CD4-positive, alpha-beta T cell treated with Interleukin-6 at 100 ng/mL for 8 hours (primary cell): ENCODE results near the gene TMEM11.

ENCODE experiments used
- DNase-seq: peaks from one replicate; pipeline ENCODE4 v3.0.0-alpha.2; 2020; ENCODE audit warnings: mixed read lengths, low spot score

The TMEM11 gene

DNA sequence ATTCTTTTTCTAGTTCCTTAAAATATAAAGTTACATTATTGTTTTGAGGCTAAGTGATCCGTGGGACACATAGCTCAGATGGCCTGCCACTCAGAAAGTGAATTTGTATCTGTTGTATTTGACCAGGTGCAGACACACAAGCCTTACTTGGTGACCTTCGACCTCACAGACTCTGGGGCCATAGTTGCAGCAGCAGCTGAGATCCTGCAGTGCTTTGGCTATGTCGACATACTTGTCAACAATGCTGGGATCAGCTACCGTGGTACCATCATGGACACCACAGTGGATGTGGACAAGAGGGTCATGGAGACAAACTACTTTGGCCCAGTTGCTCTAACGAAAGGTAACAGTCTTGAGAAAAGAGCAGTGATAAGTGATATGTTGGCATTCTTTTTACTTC is 30.5 kb downstream of the TMEM11 start:
- DNase-seq = no peak

- no peak for DNase-seq
Measured at GRCh38 chr17:21177854-21178600, 35.9 kb downstream of the TMEM11 start.

- no peak for DNase-seq
Measured at GRCh38 chr17:21177401-21177800, 36.6 kb downstream of the TMEM11 start.

DNA sequence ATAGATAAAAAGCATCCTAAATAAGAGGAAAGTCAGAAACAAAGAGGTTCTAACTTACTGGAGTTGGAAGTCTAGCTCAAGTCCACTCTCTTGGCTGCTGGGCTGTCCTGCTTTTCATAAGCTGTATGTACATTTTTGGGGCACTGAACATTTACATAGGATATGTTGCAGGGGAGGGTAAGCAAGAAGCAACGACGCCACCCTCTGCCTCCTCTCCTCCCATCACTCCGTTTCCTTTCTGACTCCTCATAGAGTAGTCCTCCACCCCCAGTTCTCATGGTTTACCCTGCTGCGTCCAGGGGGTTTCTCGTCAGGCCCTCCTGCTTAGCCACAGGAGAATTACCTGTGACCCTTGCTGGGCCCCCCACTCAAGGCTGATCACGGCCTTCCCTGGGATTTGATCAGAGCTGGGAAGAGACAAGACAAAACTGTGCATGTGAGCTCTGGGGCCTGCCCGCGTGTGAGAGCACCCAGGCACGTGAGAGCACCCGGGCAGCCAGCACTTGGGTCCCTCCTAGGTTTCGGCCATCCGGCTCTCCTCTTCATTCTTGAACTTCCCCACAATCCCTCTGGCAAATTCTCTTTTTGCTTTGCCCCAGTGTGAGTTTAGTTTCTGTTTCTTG is 37.1 kb downstream of the TMEM11 start:
- no peak for DNase-seq

GRCh38 chr17:21174713-21175112 is 39.2 kb downstream of the TMEM11 start:
- DNase-seq = no peak

- no peak for DNase-seq
Measured at GRCh38 chr17:21174186-21174585, 39.8 kb downstream of the TMEM11 start.

DNA sequence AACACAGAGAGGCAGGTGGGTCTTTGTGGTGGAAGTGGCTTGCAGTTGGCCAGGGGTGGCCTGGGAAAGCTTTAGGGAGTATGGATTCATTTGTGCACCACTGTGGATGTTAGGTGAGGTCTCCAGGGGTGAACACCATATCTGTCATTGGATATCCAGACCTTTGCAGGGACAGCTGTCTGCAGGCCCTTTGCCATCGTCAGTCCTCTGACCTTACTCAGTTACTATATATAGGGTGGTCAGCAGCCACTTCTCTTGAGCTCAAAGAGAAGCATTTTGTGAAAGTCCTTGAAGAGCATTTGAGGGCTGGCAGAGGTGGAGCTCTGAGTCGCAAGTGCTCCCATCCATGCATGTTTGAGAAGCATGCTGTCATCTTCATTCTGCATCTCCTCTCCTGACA is 40.4 kb downstream of the TMEM11 start:
- no peak for DNase-seq

DNA sequence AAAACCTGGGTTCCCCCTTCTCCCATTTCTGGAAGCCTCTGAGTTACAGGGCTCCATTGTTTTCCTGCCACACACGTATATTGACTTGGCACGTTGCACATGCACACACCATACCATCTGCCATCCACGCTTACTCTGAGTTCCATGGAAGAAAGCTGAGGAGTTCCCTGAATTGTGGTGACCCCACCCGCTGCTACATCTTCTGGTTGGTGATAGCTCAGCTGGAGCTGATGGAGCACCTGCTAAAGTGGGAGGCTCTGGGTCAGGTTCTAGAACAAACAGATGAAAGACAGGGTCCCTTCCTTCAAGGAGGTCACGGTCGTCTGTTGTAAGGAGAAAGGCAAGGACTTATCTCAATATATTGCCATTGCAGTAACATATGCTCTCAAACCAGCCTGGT is 41.1 kb downstream of the TMEM11 start:
- no peak for DNase-seq

GRCh38 chr17:21171970-21172510 is 41.9 kb downstream of the TMEM11 start:
- no peak for DNase-seq

DNA sequence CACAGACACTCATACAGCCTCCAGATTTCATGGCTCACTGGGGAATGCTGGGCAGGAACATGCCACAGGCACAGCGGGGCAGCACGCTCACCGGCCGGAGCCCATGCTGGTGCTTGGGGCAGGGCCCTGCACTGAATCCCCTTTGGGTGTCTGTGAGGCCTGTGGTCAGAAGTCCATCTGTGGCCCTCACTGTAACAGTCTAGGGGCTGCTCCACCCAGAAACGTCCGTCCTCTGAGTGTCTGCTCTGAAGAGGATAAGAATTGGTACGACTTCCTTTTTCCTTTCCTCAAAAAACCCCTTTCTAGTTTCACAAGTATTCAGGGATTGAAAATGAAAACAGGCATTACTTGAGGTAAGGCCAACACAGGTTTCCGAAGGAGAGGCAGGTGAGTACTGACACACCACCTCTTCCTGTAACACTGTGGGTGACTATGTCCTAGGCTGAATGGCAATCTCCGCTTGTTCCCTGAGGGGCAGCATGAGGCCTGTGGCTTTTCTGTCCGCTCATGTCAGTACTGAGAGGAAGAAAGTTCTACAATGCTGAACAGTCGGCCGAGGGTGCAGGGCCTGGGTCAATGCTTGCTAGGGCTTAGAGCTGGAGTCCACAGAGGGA is 42.5 kb downstream of the TMEM11 start:
- DNase-seq = no peak

- DNase-seq = no peak
Measured at GRCh38 chr17:21170809-21171208, 43.2 kb downstream of the TMEM11 start.

GRCh38 chr17:21169496-21169895 is 44.5 kb downstream of the TMEM11 start:
- DNase-seq = no peak

GRCh38 chr17:21168555-21168865 is 45.5 kb downstream of the TMEM11 start:
- DNase-seq = no peak

DNA sequence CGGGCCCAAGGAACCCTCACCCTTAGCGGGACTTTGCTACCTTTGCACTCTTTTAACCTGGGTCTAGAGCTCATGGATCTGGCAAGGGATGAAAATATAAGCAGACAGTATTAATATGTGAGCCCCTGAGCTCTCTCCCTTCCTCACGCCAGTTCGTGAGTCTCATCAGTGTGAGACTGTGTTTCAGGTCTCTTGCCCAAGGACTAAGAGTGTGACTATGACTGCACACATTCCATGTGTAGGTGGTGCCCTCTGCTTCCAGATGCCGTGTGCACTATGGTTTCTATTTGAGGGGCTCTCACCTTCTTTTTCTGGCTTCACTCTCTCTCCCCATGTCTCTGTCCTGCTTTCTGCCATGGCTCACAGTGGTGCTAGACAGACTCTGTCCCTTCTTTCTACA is 46.7 kb downstream of the TMEM11 start:
- no peak for DNase-seq

- no peak for DNase-seq
Measured at GRCh38 chr17:21166595-21167210, 47.3 kb downstream of the TMEM11 start.

GRCh38 chr17:21165922-21166594 is 47.9 kb downstream of the TMEM11 start:
- no peak for DNase-seq

GRCh38 chr17:21164620-21165019 is 49.3 kb downstream of the TMEM11 start:
- DNase-seq = no peak

GRCh38 chr17:21164216-21164615 is 49.7 kb downstream of the TMEM11 start:
- DNase-seq = no peak

DNA sequence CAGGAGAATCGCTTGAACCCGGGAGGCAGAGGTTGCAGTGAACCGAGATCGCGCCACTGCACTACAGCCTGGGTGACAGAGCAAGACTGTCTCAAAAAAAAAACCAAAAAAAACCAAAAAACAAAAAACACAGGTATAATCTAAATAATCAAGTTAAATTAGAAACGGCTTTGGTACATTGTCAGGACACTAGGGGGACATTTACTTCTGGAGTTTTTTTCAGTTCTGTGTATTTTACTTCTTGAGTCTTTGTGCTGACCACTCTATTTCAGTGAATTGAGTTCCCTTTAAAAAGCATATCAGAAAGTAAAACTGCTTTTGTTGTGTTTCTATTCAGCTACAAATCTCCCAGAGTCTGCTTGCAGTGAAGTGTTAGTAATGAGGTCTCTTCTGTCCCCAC is 50.9 kb downstream of the TMEM11 start:
- DNase-seq = no peak

DNA sequence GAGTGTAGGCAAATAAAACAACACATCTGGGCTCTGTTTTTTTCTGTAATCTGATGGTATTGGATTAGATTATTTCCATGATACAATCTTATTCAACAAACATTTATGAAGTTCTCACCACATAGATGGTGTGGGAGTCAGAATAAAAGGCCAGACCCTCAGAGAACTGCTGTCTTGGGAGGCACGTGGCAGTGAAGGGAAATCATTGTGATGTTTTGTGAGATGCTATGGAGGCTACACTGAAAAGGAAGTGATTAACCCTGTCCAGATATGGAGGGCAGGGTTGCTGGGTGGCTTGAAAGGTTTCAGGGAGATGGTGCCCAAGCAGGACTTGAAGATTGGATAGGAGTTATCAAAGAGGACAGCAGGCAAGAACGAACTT is 51.6 kb downstream of the TMEM11 start:
- DNase-seq = no peak

DNA sequence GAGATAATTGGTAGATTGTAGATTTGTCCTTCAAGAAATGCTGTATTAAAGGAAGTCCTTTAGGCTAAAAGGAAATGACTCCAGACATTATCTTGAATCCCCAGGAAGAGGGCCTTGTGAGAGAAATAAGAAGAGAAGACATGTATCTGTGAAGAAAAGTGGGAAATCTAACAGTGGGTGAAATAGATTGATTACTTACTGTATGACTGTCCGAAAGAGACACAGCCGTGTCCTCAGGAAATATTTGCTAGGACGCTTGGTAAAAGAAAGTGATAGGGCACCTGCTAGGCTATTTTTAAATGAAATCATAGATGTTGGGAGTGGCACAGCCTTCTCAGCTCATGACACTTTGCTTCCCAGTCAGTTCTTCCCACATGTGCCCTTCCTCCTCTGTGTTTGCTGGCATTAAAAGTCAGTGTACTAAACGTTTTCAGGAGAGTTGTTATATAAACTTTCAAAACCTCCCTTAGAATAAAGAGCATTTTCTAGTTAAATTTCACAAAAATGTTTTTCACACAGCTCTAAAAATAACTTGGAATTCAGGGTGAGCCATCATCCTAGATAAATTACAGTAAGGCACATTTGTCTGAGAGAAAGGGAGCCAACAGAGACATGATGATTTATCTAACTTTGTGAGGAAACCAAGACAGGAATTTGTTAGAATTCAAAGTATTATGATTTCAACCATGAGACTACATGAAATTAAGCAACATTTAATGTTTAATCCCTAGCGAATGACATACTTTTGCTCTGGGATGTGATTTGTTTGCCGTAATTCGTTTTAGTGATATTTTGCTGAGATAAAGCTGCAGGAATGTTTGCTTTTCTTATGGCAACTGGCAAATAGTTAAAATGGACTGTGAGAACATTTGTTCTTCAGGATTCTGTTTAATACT is 52.2 kb downstream of the TMEM11 start:
- no peak for DNase-seq
